GM08714 (cell line): Measurements from ENCODE around the gene RGS10.
A peak's percentile ranks its signal among the peaks of the same experiment; 100 is the strongest.
"Not testable (repeated sequence)": the region's sequence is repeated elsewhere in the genome, so short reads cannot be mapped to it uniquely, and the experiment has no call there.

Experiments
- H3K4me3 ChIP-seq: fragments of 200-500 bp; sonication (Bioruptor generic); 2 replicates; pipeline ENCODE4 v1.5.1; 2014; ENCODE audit warnings: mild to moderate bottlenecking, low read length, inconsistent platforms
- ZNF274 ChIP-seq: IDR thresholded peaks from 2 replicates; pipeline ENCODE4 v1.6.1; 2012; ENCODE audit warnings: mild to moderate bottlenecking, low read depth, low read length

Gene RGS10

DNA sequence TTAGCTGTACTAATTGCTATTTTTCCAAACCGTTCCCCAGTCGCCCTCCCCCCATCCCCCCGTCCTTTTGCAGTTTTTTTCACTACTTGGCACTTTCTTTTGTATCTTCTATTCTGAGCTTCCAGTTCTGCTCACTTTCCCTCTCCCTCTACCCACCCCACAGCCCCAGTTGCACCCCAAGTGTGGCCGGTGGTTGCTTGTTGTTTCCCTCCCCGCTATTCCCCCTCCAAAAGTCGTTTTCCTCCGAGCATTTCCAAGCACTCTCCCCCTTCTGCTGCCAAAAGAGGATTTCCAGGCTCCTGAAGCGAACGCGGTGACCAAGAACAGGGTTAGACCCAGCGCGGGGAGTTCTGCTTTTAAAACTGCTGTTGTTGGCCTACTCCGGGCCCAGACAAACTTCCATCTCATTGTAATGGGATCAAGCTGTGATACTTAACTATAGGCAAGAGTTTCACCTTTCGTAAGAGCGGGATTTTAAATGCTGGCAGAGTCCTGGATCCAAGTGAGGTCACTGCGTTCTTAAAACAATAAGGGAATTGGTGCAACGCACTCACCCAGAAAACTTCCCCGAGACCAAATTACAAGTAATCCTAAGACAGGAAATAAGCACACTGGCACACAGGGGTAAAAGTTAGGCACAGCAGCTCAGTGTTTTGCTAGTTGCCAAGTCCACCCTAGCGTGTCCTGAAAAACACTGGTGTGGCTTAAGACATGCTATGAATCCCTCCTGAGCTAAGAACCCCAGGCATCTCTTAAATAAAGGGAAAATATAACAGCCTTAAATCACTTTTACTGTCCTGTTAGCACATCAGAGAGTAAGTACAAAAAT, 1.5 kb upstream of the RGS10 start:
- H3K4me3 ChIP-seq: no peak overlapping the region
- no peak for TF ChIP-seq ZNF274

DNA sequence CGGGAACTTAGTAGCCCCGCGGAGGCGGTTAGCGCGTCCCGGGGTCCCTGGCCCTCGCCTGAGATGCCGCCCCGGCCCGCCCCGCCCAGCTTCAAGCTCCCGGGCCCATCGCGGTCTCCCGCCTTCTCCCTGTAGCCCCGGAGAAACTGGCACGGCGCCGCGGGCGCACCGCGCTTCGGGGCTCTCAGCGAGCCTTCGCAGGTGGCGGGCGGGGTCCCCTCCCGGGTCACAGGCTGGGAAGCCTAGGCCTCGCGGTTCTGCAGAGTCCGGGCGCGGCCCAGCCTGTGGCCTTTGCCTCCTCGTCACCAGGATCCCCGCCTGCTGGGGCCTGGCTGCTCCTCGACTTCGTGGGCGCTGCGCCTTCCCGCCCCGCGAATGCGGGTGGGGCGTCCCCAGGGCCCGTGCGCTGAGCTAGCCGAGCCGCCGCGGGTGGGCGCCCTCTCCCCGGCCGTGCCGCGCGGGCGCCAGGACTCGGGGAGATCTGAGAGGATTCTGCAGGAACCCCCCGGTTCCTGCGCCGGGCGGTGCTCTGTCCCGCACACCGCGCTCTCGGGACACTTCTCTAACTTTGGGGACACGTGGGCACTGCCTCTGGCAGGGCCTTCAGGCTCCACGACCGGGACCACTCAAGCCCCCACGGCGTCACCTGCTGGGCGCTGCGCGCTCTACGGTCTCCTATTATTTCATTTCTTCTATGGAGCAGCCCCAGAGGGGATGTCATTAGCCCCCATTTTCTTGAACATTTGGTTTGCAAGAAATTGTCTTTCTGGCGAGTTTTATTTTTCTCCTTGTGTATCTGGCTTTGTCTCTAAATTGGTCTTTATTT, 682 bp upstream of the RGS10 start:
- TF ChIP-seq ZNF274: no peak

DNA sequence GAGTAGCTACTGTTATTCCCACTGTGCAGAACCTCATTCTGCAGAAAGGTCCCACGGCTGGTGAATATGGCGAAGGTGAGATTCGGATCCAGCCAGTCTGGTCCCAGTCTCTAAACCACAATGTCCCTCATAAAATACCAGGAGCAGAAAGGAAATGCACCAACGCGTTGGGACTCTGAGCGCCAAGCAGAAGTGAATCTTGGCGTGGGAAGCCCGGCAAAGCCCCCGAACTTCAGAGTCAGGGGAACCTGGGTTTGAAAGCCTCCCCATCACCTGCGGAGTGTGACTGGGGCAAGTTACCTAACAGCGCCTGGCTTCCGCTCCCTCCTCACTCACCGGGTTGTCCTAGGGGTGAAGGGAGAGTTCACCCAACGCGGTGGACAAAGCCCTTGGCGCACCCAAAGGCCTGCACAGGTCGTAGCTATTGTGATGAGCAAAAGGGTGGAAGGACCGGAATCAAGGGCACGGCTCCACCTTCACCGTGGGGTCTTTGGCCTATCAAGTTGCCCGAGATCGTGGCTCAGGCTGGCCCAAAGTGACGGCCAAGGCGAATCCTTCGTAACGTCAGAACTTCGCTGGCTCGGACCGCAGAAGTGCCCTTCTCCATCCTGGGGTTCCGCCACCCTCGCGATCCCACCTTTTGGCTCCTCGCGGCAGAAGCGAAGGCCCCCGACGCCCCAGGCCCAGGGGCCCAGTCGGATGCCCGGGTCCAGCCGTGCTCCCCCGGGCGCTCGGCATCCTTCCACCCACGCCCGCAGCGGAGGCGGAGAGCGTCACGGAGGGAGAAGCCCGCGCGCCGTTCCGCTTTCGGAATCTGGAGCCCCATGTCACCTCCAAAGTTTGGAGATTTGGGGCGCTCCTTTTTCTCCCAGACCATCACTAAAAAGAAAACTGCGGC, 811 bp downstream of the RGS10 start:
- H3K4me3 ChIP-seq: peak overlapping the region; percentile 67

More for the DNA sequence above, 682 bp upstream of the RGS10 start:
- peak overlapping the region; percentile 67; the same call in 1 of the 2 replicates for H3K4me3 ChIP-seq

DNA sequence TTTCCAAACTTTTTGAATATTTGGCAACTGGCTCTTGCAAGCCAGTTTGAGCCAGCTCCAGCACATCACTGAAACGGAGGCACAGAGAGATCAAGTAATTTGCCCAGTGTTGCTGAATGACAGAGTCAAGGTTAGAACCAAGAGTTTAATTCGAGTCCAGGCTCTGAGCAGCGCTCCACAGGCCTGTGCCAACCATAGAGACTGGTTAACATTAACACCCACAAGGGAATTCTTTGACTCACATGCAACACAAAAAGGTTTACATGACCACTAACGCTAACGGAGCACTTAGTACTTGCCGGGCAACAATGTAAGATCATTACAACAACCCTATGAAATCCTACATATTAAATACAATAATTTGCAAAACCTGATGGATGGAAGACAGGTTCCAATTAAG, 1.5 kb downstream of the RGS10 start:
- TF ChIP-seq ZNF274: no peak
- H3K4me3 ChIP-seq: peak overlapping the region; percentile 67

More for the DNA sequence above, 811 bp downstream of the RGS10 start:
- TF ChIP-seq ZNF274: no peak

DNA sequence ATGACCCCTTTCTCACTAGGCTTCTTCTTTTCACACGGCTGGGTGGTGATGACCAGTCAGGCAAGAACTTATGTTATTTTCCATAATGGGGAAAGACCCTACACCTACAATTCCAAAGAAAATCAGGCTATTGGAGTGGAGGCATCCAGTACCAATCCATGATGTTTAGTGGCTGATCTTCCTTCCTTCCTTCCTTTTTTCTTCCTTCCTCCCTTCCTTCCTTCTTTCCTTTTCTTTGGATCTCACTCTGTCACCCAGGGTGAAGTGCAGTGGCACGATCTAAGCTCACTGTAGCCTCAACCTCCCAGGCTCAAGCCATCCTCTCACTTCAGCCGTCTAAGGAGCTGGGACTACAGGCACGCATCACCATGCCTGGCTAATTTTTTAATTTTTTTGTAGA, 2.5 kb downstream of the RGS10 start:
- H3K4me3 ChIP-seq: no peak overlapping the region; the same call in 1 of the 2 replicates
- no peak for TF ChIP-seq ZNF274

DNA sequence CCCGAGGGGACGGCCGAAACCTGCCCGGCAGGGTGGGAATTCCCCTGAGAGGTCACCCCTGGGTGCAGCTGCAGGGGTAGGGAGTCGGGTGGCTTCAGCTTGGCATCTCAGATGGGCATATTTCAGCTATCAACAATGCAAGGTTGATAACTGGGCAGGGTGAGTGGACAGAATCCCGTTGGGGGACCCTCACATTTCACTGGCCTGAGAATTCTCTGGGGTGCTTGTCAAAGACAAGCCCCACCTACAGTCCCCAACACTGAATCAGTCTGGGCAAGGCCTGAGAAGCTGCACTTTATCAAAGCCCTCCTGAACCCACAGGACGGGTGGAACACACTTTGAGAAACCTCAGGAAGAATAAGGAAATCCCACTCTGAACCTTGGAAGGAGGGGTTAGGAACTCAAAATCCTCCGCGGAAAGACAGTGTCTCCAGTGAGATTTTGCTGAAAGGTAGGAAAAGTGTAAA, 3.1 kb downstream of the RGS10 start:
- no peak overlapping the region; the same call in 1 of the 2 replicates for H3K4me3 ChIP-seq
- no peak for TF ChIP-seq ZNF274

DNA sequence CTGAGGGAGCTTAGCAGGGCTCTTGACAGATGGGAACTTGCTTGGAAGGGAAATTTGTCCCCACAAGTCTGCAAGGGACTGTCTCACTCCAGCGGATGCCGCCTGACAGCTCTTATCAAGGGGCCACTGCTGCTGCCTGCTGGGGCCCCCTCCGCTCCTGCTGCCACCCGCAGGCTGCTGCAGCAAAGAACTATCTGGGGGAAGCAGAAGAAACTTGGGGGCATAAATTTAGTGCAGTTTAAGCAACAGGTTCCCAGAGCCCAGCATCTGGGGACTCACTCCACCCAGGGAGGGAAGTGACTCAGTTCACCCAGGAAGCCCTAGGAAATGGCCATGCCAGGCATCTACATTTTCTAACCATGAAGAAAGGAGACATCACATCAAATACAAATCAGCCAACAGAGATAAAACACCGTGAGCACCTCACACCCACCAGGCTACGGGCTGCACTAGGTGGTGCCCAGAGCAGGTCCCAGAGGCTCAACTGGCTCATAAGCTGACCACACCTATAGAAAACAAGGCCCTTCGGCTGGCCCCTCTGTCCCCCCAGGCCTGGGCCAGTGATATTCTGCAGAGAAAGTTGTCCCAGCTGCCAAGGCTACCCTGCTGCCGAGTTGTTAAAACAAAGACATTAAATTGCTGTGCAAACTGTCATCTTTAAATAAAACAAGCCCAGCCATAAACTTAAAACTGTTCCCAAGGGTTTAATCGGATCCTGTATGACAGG, 3.7 kb downstream of the RGS10 start:
- H3K4me3 ChIP-seq: no peak overlapping the region
- TF ChIP-seq ZNF274: no peak

DNA sequence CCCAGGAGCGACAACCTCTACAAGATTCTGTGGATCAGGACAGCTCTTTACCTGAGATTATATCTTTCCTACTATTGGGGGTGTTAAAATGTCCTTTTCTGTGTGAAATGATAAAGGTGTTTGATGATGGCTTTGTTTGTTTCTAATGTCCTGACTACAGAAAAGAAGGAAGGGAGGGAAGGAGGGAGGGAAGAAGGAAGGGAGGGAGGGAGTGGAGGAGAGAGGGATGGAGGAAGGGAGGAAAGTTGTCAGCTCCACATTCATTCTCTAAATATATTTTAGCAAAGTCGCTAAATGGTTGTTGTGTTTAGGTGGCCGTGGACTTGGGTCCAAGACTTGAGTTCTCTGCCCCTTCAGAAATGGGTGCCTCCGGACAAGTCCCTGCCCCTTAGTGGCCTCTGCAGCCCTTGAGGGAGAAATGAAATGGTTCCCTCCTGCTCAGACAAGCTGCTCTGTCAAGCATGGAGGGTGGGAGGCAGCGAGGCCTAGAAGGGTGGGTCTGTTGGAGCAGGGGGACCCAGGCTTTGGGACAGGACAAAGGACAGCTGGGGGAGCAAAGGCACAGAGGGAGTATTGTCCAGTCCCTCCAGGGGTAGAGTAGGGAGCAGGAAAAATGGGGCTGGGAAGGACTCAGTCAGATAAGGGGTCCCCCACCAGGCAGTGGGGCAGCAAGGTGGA, 4.4 kb downstream of the RGS10 start:
- H3K4me3 ChIP-seq: no peak overlapping the region; the same call in 1 of the 2 replicates
- TF ChIP-seq ZNF274: no peak

DNA sequence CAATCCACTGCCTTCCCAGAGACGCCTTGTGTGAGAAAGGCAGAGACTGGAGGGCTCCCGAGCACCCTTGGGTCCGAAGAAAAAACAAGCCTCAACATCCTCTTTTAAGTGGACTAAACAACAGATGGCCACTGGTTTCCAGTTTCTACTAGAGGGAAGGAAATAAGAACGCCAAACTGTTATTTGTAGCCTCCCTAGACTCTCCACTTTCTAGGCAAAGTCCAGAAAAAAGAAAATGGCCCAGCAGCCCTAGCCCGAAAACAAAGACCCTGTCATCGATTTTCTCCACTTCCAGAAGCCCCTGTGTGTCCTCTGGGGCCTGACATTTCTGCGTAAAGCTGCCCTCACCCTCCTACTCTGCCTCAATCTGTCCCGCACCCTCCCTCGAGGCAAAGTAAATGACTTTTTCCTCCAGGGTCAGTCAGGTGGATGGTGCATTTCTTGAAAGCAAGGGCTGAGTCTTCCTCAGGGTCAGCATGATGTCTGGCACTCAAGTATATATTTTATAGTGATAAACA, 6.0 kb downstream of the RGS10 start:
- no peak for TF ChIP-seq ZNF274
- H3K4me3 ChIP-seq: no peak overlapping the region

DNA sequence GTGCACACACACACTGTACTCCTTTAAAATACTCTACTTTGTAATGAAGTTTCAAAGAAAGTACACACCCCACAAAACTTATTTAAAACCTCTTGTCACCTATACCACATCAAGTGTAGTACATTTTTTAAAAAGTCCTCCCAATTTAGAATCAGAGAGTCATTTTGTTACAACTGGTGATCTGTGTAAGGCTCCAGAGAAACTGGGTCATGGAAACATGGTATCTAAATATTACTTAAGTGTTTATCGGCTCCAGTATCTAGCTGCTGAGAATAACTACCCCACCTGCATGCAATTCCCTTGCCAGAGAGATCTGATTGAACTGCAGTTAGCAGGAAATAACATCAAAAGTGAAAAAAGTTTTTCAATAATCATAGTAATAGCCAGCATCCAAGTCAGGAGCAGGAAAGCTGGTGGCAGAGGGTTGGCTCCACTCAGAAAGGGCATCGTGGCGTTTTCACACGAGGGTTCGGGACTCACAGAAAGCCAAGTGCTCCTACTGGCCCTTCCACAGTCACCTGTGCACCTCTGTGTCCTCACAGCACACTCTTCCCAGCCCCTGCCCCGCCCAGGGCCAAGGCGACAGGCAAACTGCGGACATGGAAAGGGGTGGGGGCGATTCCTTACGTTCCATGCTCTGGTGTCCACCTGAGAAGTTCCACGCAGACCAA, 6.5 kb downstream of the RGS10 start:
- no peak overlapping the region for H3K4me3 ChIP-seq
- TF ChIP-seq ZNF274: no peak

DNA sequence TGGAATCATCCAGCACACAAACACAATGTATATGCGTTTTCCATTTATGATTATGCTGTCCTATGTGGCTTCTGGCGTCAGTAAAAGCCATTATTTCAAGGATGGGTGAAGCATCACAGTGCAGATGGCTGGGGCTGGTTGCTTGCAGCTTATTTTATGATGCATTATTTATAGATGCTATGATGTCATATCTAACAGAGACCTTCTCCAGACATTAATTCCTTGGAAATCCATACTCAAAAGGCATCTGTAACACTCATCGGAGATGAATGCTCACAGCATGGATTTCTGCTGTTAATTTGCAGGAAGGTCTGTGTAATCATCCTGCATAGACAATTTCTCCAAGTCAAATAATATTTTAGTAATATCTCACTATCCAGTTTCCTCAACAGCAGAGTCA, 7.2 kb downstream of the RGS10 start:
- no peak for TF ChIP-seq ZNF274

DNA sequence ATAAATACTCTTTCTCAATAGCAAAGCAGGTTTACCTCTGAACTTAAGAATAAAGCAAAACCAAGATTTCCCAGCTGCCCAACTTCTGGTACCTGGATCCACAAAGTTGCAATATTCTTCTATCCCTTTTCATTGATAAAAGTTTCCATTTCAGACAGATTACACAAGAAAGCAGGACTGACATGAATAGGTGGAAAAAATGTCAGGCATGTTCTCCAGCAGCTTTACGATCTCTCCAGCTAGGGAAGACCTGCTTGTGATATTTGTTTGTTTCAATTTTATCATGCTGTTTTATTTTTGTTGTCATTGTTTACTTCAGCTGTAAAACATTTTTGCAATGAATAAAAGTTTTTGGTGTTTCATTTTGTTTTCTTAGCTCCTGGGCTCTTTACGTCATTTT, 9.0 kb downstream of the RGS10 start:
- TF ChIP-seq ZNF274: no peak
- H3K4me3 ChIP-seq: no peak overlapping the region

More for the DNA sequence above, 7.2 kb downstream of the RGS10 start:
- no peak overlapping the region for H3K4me3 ChIP-seq

DNA sequence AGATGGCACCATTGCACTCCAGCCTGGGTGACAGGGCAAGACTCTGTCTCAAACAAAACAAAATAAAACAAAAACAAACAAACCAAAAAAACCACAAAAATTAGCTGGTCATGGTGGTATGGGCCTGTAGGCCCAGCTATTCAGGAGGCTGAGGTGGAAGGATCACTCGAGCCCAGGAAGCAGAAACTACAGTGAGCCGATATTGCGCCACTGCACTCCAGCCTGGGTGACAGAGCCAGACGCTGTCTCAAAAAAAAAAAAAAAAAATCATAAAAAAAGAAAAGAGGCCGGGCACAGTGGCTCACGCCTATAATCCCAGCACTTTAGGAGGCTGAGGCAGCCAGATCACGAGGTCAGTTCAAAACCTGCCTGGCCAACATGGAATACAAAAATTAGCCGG, 9.7 kb downstream of the RGS10 start:
- not testable (repeated sequence) for H3K4me3 ChIP-seq

DNA sequence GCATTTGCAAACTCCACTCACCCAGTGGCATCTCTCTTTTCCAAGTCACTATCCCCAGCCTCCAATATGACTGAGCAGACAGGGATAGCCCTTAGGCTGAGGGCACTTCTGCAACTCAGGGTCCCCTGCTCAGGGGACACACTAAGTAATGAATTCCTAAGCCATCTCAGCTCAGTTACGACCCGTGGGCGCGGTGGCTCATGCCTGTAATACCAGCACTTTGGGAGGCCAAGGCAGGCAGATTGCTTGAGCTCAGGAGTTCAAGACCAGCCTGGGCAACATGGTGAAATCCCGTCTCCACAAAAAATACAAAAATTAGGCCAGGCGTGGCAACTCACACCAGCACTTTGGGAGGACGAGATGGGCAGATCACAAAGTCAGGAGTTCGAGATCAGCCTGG, 10.3 kb downstream of the RGS10 start:
- not testable (repeated sequence) for H3K4me3 ChIP-seq
